ENCODE measurements around the gene STARD9. TPM values are rescaled to one million over a fixed set of nuclear protein-coding genes. Genes with fewer than 3 reads are reported as not detected.

STARD9 gene
- total RNA-seq, 1 experiment from 2014 or later = 15.2 TPM

- Histone ChIP-seq H3K4me3 (no peak overlapping the region), H3K27me3 (no peaks in the 10 kb centered on the region)
These were observed 28.6 kb downstream of the STARD9 start for GRCh38 chr15:42603978-42604377.

DNA sequence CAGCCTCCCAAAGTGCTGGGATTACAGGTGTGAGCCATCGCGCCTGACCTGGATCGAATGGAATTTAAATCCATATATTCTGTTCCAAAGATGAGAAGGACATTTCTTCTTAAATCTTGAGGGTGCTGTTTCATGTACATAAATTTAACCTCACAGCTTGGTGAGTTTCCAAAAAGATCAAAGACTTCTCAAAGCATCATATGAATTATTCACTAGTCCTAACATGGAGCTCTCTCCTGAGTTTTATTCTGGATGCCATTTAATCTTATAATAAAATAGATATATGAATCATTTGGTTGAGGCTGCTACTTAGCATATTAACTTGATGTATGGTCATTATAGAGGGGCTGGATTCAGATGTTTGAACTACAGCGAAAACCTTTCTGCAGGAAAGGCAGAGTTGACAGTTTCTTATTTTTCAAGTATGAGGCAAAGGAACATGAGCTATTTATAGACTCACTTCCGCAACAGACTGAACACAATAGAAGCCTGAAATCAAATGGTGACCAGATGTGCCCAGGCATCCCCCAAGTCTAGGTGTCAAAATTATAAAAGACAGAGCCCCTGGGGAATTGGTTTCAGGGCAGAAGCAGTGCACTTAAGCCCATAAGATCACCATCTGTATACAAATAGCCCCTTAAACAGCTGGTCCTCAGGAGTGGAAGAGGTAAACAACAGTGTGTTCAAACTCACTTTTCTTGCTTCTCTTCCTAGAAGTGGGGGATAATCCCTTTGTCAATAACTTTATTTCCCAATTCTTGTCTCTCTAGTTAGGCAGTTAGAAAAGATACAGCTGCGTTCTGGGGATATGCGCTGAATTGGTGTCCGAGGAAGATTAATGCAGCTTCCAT lies 29.7 kb downstream of the STARD9 start:
- H3K4me3 ChIP-seq = no peak overlapping the region
- H3K27me3 ChIP-seq = no peaks in the 10 kb centered on the region
- no peaks in the 10 kb centered on the region for H3K9me3 ChIP-seq (replicated peaks)
- H3K4me1 ChIP-seq = no peaks in the 10 kb centered on the region
- H3K27ac ChIP-seq = no peak overlapping the region
- no peak for DNase-seq
- H3K36me3 ChIP-seq = peaks cover 17% of the 10 kb centered on the region

More at GRCh38 chr15:42603978-42604377, 28.6 kb downstream of the STARD9 start:
- Histone ChIP-seq H3K27ac (no peak overlapping the region), H3K36me3 (peaks cover 27% of the 10 kb centered on the region), H3K4me1 (no peaks in the 10 kb centered on the region), H3K9me3 (replicated peaks) (no peaks in the 10 kb centered on the region; the same call in 1 of the 2 replicates)
- DNase-seq = no peak

DNA sequence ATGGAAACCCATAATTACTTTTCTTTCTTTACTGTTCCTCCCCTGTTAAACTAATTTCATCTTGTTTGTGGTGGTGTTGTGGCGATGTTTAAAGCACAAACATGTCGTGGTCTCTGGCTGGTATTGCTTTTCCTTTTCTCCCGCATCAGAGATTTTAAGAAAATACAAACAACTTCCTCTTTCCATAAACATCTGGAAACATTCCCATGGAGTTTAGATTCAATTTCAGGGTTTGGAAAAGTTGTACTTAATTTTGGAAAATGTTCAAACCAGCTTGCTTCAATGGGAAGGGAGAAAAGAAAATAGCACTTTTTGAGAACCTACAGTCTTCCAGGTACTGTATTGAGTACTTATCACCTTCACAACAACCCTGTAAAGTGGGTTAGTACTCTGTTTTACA lies 30.4 kb downstream of the STARD9 start:
- no peak for DNase-seq

GRCh38 chr15:42608110-42608531 lies 32.7 kb downstream of the STARD9 start:
- Histone ChIP-seq H3K9me3 (replicated peaks) (no peaks in the 10 kb centered on the region), H3K27me3 (no peaks in the 10 kb centered on the region), H3K4me3 (no peak overlapping the region), H3K27ac (no peak overlapping the region), H3K4me1 (no peaks in the 10 kb centered on the region), H3K36me3 (peaks cover 7% of the 10 kb centered on the region)
- no peak for DNase-seq

More for the DNA sequence above, 30.4 kb downstream of the STARD9 start:
- no peaks in the 10 kb centered on the region for H3K27me3 ChIP-seq
- H3K4me1 ChIP-seq = no peaks in the 10 kb centered on the region
- H3K36me3 ChIP-seq = peaks cover 17% of the 10 kb centered on the region
- no peak overlapping the region for H3K27ac ChIP-seq
- H3K4me3 ChIP-seq = no peak overlapping the region
- no peaks in the 10 kb centered on the region for H3K9me3 ChIP-seq (replicated peaks)

GRCh38 chr15:42608752-42609488 lies 33.5 kb downstream of the STARD9 start:
- no peak for DNase-seq
- Histone ChIP-seq H3K27ac (no peak overlapping the region), H3K4me3 (no peak overlapping the region), H3K9me3 (replicated peaks) (no peaks in the 10 kb centered on the region), H3K27me3 (no peaks in the 10 kb centered on the region), H3K4me1 (no peaks in the 10 kb centered on the region), H3K36me3 (peaks cover 7% of the 10 kb centered on the region)

- H3K36me3 ChIP-seq = no peaks in the 10 kb centered on the region; the same call in 1 of the 2 replicates
- H3K27me3 ChIP-seq = no peaks in the 10 kb centered on the region
- H3K4me1 ChIP-seq = no peaks in the 10 kb centered on the region
- H3K9me3 ChIP-seq (replicated peaks) = no peaks in the 10 kb centered on the region
- no peak for DNase-seq
- H3K4me3 ChIP-seq = no peak overlapping the region
- H3K27ac ChIP-seq = no peak overlapping the region
These were observed 36.1 kb downstream of the STARD9 start for GRCh38 chr15:42611532-42611931.

- H3K4me3 ChIP-seq = no peak overlapping the region
These were observed 37.0 kb downstream of the STARD9 start for GRCh38 chr15:42612367-42612912.

DNA sequence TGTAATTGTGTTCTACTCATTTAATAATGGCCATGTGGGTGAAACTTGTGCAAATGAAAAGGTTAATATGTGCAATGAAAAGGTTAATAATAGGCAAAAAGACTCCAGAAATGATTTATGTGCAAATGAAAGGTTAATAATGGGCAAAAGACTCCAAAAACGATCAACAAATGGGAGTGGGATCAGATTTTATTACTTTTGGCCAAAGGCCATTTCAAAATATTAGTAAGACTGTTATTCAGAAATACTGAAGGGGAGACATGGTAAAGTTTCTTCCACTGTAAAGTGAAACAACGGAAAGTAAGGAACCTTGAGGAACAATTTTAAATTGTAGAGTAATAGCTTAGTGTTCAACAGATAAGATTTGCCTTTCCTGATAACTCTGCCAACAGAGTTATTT lies 40.7 kb downstream of the STARD9 start:
- no peak overlapping the region for H3K27ac ChIP-seq
- peaks cover 1% of the 10 kb centered on the region; the same call in 1 of the 2 replicates for H3K4me1 ChIP-seq
- H3K27me3 ChIP-seq = no peaks in the 10 kb centered on the region
- no peaks in the 10 kb centered on the region for H3K9me3 ChIP-seq (replicated peaks)
- no peak for DNase-seq
- peaks cover 7% of the 10 kb centered on the region for H3K36me3 ChIP-seq
- H3K4me3 ChIP-seq = no peak overlapping the region

More at GRCh38 chr15:42612367-42612912, 37.0 kb downstream of the STARD9 start:
- DNase-seq = no peak
- Histone ChIP-seq H3K9me3 (replicated peaks) (no peaks in the 10 kb centered on the region), H3K4me1 (no peaks in the 10 kb centered on the region), H3K27me3 (no peaks in the 10 kb centered on the region), H3K27ac (no peak overlapping the region), H3K36me3 (no peaks in the 10 kb centered on the region; the same call in 1 of the 2 replicates)

DNA sequence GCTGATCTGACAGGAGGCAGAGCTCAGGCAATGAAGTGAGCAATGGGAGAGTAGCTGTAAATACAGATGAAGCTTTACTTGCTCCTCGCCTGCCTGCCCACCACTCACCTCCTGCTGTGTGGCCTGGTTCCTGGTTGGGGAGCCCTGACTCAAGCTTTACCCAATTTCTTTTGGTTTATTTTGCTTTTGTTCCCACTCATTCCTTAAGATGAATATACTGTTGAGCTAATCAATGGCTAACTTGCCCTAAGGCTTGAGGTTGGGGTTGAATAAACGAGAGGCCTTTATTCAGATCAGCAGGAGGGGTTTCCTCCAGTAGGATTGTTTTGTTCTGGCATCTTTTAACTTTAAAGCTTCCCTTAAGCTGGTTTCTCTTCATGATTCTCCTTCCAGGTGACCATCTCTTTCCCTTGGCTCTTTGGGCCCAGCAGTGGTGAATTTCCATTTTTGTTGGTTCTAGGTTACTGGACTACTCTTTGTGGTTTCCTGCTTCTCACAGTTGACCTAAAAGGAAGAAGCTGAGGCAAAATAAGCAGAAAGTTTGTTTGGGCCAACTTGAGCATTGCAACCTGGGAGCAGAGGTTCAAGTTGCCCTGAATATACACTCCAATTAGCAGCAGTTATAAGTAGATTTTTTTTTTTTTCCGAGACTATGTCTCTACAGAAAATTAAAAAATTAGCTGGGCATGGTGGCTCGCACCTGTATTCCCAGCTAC lies 44.4 kb downstream of the STARD9 start:
- no peak for DNase-seq

DNA sequence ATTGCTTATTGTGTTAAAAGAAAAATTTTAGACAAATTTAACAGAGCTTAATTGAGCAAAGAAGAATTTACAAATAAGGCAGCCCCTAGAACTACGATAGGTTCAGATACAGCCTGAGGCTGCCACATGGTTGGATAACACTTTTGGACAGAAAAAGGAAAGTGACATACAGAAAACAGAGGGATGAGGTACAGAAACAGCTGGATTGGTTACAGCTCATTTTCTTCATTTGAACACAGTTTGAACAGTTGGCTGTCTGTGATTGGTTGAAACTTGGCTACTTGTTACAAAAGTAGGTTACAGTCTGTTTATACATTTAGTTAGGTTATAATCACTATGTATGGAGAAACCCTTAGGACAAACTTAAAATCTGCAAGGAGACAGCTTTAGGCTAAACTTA lies 46.0 kb downstream of the STARD9 start:
- Histone ChIP-seq H3K9me3 (replicated peaks) (no peaks in the 10 kb centered on the region), H3K27me3 (no peaks in the 10 kb centered on the region), H3K27ac (peak overlapping the region; percentile 7), H3K4me1 (peaks cover 2% of the 10 kb centered on the region; the same call in 1 of the 2 replicates), H3K4me3 (no peak overlapping the region), H3K36me3 (peaks cover 7% of the 10 kb centered on the region)
- DNase-seq = peak; percentile 24 to 74

More for the DNA sequence above, 44.4 kb downstream of the STARD9 start:
- Histone ChIP-seq H3K36me3 (peaks cover 7% of the 10 kb centered on the region), H3K27me3 (no peaks in the 10 kb centered on the region), H3K4me1 (peaks cover 2% of the 10 kb centered on the region; the same call in 1 of the 2 replicates), H3K9me3 (replicated peaks) (no peaks in the 10 kb centered on the region), H3K4me3 (no peak overlapping the region), H3K27ac (no peak overlapping the region)

- H3K9me3 ChIP-seq (replicated peaks) = no peaks in the 10 kb centered on the region
- no peaks in the 10 kb centered on the region for H3K27me3 ChIP-seq
- H3K4me1 ChIP-seq = peaks cover 2% of the 10 kb centered on the region; the same call in 1 of the 2 replicates
- peak overlapping the region; percentile 7; the same call in 1 of the 2 replicates for H3K27ac ChIP-seq
- no peak for DNase-seq
- no peak overlapping the region for H3K4me3 ChIP-seq
- H3K36me3 ChIP-seq = peaks cover 7% of the 10 kb centered on the region
These were observed 46.9 kb downstream of the STARD9 start for GRCh38 chr15:42621996-42622925.

- H3K9me3 ChIP-seq (replicated peaks) = no peaks in the 10 kb centered on the region
- DNase-seq = no peak
- no peak overlapping the region for H3K27ac ChIP-seq
- no peaks in the 10 kb centered on the region for H3K27me3 ChIP-seq
- no peaks in the 10 kb centered on the region; the same call in 1 of the 2 replicates for H3K36me3 ChIP-seq
- H3K4me1 ChIP-seq = peaks cover 2% of the 10 kb centered on the region; the same call in 1 of the 2 replicates
- H3K4me3 ChIP-seq = no peak overlapping the region
These were observed 48.5 kb downstream of the STARD9 start for GRCh38 chr15:42623951-42624350.

DNA sequence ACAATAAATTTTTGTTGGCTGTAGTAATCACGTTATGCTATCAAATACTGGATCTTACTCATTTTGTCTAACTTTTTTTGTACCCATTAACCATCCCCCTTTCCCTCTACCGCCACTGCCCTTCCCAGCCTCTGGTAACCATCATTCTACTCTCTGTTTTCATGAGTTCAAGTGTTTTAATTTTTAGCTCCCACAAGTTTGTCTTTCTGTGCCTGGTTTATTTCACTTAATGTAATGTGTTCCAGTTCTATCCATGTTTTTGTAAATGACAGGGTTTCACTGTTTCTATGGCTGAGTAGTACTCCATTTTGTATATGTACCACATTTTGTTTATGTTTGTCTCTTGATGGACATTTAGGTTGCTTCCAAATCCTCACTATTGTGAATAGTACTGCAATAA lies 52.1 kb downstream of the STARD9 start:
- H3K27ac ChIP-seq = no peak overlapping the region
- DNase-seq = no peak
- no peak overlapping the region for H3K4me3 ChIP-seq
- no peaks in the 10 kb centered on the region for H3K27me3 ChIP-seq
- H3K36me3 ChIP-seq = peaks cover 6% of the 10 kb centered on the region
- no peaks in the 10 kb centered on the region for H3K4me1 ChIP-seq
- no peaks in the 10 kb centered on the region for H3K9me3 ChIP-seq (replicated peaks)
